ENCODE data around the gene SLC12A6. TPM values are rescaled to one million over a fixed set of nuclear protein-coding genes. Genes with fewer than 3 reads are reported as not detected.

The SLC12A6 gene
- total and polyA plus RNA-seq, 2 of the 13 experiments (the other 11 are each of a cell fraction or from before 2014, with no cell fraction given) = 15.2 to 30.1 TPM

DNA sequence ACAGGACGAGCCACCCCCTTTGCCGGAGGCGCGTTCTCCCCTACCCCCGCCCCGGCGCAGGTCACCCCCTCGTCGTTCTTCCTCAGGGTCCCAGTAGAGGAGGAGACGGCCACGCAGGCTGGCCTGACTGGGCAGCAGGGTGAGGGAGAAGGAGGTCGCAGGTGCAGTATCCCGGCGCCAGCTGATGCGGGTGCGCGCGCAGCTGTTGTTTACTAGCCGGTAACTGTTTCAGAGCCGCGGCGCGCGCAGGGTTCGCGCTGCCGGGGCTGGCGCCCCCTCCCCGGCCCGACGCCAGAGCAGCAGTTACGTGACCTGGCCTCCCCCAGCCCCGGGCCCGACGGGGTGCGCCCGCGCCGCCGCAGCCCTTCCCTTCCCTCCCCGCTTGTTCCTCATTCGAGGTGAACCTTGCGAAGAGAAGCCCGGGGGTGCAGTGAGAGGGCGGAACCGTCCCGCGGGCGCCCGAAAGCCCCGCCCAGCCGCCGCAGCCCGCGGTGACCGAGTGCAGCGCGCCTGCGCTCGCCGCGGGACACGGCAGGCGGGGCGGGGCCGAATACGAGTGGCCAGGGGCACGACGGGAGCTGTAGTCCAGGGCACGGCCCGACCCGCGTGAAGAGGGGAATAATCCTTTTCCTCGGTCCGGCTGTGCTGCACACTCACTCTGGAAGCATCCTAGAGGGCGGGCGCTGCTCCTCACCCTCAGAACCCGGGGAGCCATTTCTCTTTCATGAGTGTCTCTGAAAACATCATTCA is at the start of gene SLC12A6 (continued):
- TF ChIP-seq, protein P1, sequence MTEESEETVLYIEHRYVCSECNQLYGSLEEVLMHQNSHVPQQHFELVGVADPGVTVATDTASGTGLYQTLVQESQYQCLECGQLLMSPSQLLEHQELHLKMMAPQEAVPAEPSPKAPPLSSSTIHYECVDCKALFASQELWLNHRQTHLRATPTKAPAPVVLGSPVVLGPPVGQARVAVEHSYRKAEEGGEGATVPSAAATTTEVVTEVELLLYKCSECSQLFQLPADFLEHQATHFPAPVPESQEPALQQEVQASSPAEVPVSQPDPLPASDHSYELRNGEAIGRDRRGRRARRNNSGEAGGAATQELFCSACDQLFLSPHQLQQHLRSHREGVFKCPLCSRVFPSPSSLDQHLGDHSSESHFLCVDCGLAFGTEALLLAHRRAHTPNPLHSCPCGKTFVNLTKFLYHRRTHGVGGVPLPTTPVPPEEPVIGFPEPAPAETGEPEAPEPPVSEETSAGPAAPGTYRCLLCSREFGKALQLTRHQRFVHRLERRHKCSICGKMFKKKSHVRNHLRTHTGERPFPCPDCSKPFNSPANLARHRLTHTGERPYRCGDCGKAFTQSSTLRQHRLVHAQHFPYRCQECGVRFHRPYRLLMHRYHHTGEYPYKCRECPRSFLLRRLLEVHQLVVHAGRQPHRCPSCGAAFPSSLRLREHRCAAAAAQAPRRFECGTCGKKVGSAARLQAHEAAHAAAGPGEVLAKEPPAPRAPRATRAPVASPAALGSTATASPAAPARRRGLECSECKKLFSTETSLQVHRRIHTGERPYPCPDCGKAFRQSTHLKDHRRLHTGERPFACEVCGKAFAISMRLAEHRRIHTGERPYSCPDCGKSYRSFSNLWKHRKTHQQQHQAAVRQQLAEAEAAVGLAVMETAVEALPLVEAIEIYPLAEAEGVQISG (CRISPR knock-in tag; IDR thresholded peaks at IDR 0.05) = peak; percentile 63
- TF ChIP-seq YEATS4 (CRISPR knock-in tag; IDR thresholded peaks at IDR 0.05; ENCODE audit: borderline replicate concordance) (peak; percentile 95), HOXA7 (CRISPR knock-in tag; IDR thresholded peaks at IDR 0.05) (no peak), HDAC1 (CRISPR knock-in tag; IDR thresholded peaks at IDR 0.05) (peak; percentile 86), RAD21 (CRISPR knock-in tag; IDR thresholded peaks at IDR 0.05) (peak; percentile 48), HCFC1 (IDR thresholded peaks at IDR 0.05; ENCODE audit: low read depth, low read length) (peak; percentile 80), NFE2L1 (CRISPR knock-in tag; IDR thresholded peaks at IDR 0.05; ENCODE audit: borderline replicate concordance) (no peak), FOXO1 (CRISPR knock-in tag; IDR thresholded peaks at IDR 0.05) (peak; percentile 48; the same call in 1 of the 2 replicates), SP4 (CRISPR knock-in tag; IDR thresholded peaks at IDR 0.05) (peak; percentile 54; the same call in 1 of the 2 replicates), ZSCAN20 (CRISPR knock-in tag; IDR thresholded peaks at IDR 0.05; ENCODE audit: borderline replicate concordance) (peak; percentile 88; the same call in 1 of the 2 replicates)
- TF ChIP-seq, protein P2, sequence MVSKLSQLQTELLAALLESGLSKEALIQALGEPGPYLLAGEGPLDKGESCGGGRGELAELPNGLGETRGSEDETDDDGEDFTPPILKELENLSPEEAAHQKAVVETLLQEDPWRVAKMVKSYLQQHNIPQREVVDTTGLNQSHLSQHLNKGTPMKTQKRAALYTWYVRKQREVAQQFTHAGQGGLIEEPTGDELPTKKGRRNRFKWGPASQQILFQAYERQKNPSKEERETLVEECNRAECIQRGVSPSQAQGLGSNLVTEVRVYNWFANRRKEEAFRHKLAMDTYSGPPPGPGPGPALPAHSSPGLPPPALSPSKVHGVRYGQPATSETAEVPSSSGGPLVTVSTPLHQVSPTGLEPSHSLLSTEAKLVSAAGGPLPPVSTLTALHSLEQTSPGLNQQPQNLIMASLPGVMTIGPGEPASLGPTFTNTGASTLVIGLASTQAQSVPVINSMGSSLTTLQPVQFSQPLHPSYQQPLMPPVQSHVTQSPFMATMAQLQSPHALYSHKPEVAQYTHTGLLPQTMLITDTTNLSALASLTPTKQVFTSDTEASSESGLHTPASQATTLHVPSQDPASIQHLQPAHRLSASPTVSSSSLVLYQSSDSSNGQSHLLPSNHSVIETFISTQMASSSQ (IDR thresholded peaks at IDR 0.05; ENCODE audit: low read depth) = no peak
- TF ChIP-seq, protein P2 (CRISPR knock-in tag; IDR thresholded peaks at IDR 0.05; ENCODE audit: borderline replicate concordance) = 0 out of 2 replicates have a peak, but pooled peaks have one; percentile 22
- TF ChIP-seq, protein P3, sequence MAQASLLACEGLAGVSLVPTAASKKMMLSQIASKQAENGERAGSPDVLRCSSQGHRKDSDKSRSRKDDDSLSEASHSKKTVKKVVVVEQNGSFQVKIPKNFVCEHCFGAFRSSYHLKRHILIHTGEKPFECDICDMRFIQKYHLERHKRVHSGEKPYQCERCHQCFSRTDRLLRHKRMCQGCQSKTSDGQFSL (CRISPR knock-in tag; IDR thresholded peaks at IDR 0.05) = 0 out of 2 replicates have a peak, but pooled peaks have one; percentile 23
- TF ChIP-seq, protein P4, sequence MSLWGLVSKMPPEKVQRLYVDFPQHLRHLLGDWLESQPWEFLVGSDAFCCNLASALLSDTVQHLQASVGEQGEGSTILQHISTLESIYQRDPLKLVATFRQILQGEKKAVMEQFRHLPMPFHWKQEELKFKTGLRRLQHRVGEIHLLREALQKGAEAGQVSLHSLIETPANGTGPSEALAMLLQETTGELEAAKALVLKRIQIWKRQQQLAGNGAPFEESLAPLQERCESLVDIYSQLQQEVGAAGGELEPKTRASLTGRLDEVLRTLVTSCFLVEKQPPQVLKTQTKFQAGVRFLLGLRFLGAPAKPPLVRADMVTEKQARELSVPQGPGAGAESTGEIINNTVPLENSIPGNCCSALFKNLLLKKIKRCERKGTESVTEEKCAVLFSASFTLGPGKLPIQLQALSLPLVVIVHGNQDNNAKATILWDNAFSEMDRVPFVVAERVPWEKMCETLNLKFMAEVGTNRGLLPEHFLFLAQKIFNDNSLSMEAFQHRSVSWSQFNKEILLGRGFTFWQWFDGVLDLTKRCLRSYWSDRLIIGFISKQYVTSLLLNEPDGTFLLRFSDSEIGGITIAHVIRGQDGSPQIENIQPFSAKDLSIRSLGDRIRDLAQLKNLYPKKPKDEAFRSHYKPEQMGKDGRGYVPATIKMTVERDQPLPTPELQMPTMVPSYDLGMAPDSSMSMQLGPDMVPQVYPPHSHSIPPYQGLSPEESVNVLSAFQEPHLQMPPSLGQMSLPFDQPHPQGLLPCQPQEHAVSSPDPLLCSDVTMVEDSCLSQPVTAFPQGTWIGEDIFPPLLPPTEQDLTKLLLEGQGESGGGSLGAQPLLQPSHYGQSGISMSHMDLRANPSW (CRISPR knock-in tag; IDR thresholded peaks at IDR 0.05; ENCODE audit: borderline replicate concordance) = no peak
- TF ChIP-seq, protein P5, sequence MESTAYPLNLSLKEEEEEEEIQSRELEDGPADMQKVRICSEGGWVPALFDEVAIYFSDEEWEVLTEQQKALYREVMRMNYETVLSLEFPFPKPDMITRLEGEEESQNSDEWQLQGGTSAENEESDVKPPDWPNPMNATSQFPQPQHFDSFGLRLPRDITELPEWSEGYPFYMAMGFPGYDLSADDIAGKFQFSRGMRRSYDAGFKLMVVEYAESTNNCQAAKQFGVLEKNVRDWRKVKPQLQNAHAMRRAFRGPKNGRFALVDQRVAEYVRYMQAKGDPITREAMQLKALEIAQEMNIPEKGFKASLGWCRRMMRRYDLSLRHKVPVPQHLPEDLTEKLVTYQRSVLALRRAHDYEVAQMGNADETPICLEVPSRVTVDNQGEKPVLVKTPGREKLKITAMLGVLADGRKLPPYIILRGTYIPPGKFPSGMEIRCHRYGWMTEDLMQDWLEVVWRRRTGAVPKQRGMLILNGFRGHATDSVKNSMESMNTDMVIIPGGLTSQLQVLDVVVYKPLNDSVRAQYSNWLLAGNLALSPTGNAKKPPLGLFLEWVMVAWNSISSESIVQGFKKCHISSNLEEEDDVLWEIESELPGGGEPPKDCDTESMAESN (CRISPR knock-in tag; conservative IDR thresholded peaks at IDR 0.05) = peak; percentile 24; the same call in 1 of the 2 replicates

All from HepG2 (cell line).